ENCODE measurements around the gene TIMM44. TPM values are rescaled to one million over a fixed set of nuclear protein-coding genes. Genes with fewer than 3 reads are reported as not detected.

The TIMM44 gene
- total RNA-seq, 1 donor from 2014 or later: 97.6 TPM

- Mint-ChIP-seq H3K9me3 (no peaks in the 10 kb centered on the region), H3K4me1 (peaks cover 24% of the 10 kb centered on the region), H3K27me3 (ENCODE audit: low read depth) (no peaks in the 10 kb centered on the region), H3K27ac (ENCODE audit: unreplicated experiment) (no peak overlapping the region), H3K36me3 (ENCODE audit: low read depth) (peaks cover 6% of the 10 kb centered on the region), H3K4me3 (peak overlapping the region; percentile 77)
- DNase-seq (ENCODE audit: low read depth, low spot score): no peak
- TF ChIP-seq CTCF (conservative IDR thresholded peaks at IDR 0.05): no peak
Measured at GRCh38 chr19:7940841-7941240, 2.6 kb downstream of the TIMM44 start.

GRCh38 chr19:7934766-7935165 is 8.7 kb downstream of the TIMM44 start:
- H3K4me3 Mint-ChIP-seq: no peak overlapping the region
- no peak for TF ChIP-seq CTCF (conservative IDR thresholded peaks at IDR 0.05)
- DNase-seq (ENCODE audit: low read depth, low spot score): no peak
- no peaks in the 10 kb centered on the region for H3K27me3 Mint-ChIP-seq (ENCODE audit: low read depth)
- H3K27ac Mint-ChIP-seq (ENCODE audit: unreplicated experiment): no peak overlapping the region
- peaks cover 2% of the 10 kb centered on the region for H3K36me3 Mint-ChIP-seq (ENCODE audit: low read depth)
- H3K4me1 Mint-ChIP-seq: no peaks in the 10 kb centered on the region
- H3K9me3 Mint-ChIP-seq: no peaks in the 10 kb centered on the region

- H3K9me3 Mint-ChIP-seq: no peaks in the 10 kb centered on the region
- no peak for DNase-seq (ENCODE audit: low read depth, low spot score)
- peaks cover 2% of the 10 kb centered on the region for H3K36me3 Mint-ChIP-seq (ENCODE audit: low read depth)
- no peak overlapping the region for H3K27ac Mint-ChIP-seq (ENCODE audit: unreplicated experiment)
- peak; percentile 7 for TF ChIP-seq CTCF (conservative IDR thresholded peaks at IDR 0.05)
- peaks cover 2% of the 10 kb centered on the region for H3K4me1 Mint-ChIP-seq
- no peak overlapping the region for H3K4me3 Mint-ChIP-seq
- no peaks in the 10 kb centered on the region for H3K27me3 Mint-ChIP-seq (ENCODE audit: low read depth)
Measured at GRCh38 chr19:7933828-7934725, 9.4 kb downstream of the TIMM44 start.

- Mint-ChIP-seq H3K27ac (ENCODE audit: unreplicated experiment) (no peak overlapping the region), H3K27me3 (ENCODE audit: low read depth) (no peaks in the 10 kb centered on the region), H3K9me3 (no peaks in the 10 kb centered on the region), H3K36me3 (ENCODE audit: low read depth) (no peaks in the 10 kb centered on the region), H3K4me3 (no peak overlapping the region), H3K4me1 (peaks cover 7% of the 10 kb centered on the region)
- no peak for DNase-seq (ENCODE audit: low read depth, low spot score)
- TF ChIP-seq CTCF (conservative IDR thresholded peaks at IDR 0.05): peak; percentile 45
Measured at GRCh38 chr19:7933411-7933810, 10.1 kb downstream of the TIMM44 start.

GRCh38 chr19:7932930-7933300 is 10.6 kb downstream of the TIMM44 start:
- H3K36me3 Mint-ChIP-seq (ENCODE audit: low read depth): no peaks in the 10 kb centered on the region

More at GRCh38 chr19:7932930-7933300, 10.6 kb downstream of the TIMM44 start:
- no peak overlapping the region for H3K4me3 Mint-ChIP-seq
- H3K4me1 Mint-ChIP-seq: peaks cover 10% of the 10 kb centered on the region
- TF ChIP-seq CTCF (conservative IDR thresholded peaks at IDR 0.05): no peak
- no peaks in the 10 kb centered on the region for H3K9me3 Mint-ChIP-seq
- H3K27ac Mint-ChIP-seq (ENCODE audit: unreplicated experiment): no peak overlapping the region
- peaks cover 2% of the 10 kb centered on the region for H3K27me3 Mint-ChIP-seq (ENCODE audit: low read depth)
- no peak for DNase-seq (ENCODE audit: low read depth, low spot score)

All from neural crest cell (in vitro differentiated cells).